Lower leg skin (tissue), 4 donors: ENCODE measurements around the gene NEURL1. TPM values are rescaled to one million over a fixed set of nuclear protein-coding genes. Genes with fewer than 3 reads are reported as not detected.

Source experiments
- DNase-seq, 2 donors: peaks; one replicate each; pipeline ENCODE4 v3.0.0-alpha.2; 2019; ENCODE audit warnings: low spot score in 2 of 2
- H3K4me3 ChIP-seq: fragments of 200-600 bp; sonication (generic); 2 replicates; pipeline ENCODE4 v1.5.1; 2017; ENCODE audit warnings: mild to moderate bottlenecking, low read depth; ENCODE audit not compliant: poor library complexity, severe bottlenecking
- CTCF ChIP-seq, 3 donors: fragments of 450-650 bp; IDR thresholded peaks; one replicate each; pipeline ENCODE4 v1.5.1; 2016; ENCODE audit warnings: antibody characterized with exemption in 3 of 3, mild to moderate bottlenecking in 3 of 3, moderate library complexity in 2 of 3
- POLR2A ChIP-seq, 2 donors: fragments of 450-650 bp; IDR thresholded peaks; one replicate each; pipeline ENCODE4 v1.6.1; 2016 to 2017; ENCODE audit warnings: antibody characterized with exemption in 2 of 2, mild to moderate bottlenecking in 1 of 2, moderate library complexity in 1 of 2
- WGBS, 2 donors: methylation state at CpG; one replicate each; pipeline ENCODE4 v1.1.5; 2018; 5-methylcytosine and 5-hydroxymethylcytosine counted together
- intact Hi-C: fragments of 100-400 bp; cut with DNase I; formaldehyde crosslinking; loops from one replicate; pipeline ENCODE4 v1.15.0; 2023; ENCODE audit warnings: low total_unique reads
- total RNA-seq, 4 donors: library from RNA; depleted of rRNA; stranded (reverse); fragments of >200 nt; gene quantifications; one replicate each; pipeline ENCODE4 v1.1.0, GENCODE V29; 2016

NEURL1 gene
- total RNA-seq, 4 donors from 2014 or later = 0.13 to 0.23 (median 0.22) TPM; not detected in 1

- no peak for DNase-seq
- no peak overlapping the region for H3K4me3 ChIP-seq
- TF ChIP-seq POLR2A (IDR thresholded peaks at IDR 0.05) = no peak
- no peak for TF ChIP-seq CTCF (IDR thresholded peaks at IDR 0.05)
- 75 to 76% methylated on average over 13 to 15 of the region's 15 CpGs for WGBS, 2 donors
- intact Hi-C loops = no loop called here
Observed at GRCh38 chr10:103620891-103621782, 127.6 kb downstream of the NEURL1 start.

- WGBS, 2 donors = 32 to 36% methylated on average over 4 of the region's 4 CpGs
- H3K4me3 ChIP-seq = no peak overlapping the region
- no peak for DNase-seq
- intact Hi-C loops = no loop called here
- TF ChIP-seq POLR2A (IDR thresholded peaks at IDR 0.05) = no peak
- TF ChIP-seq CTCF (IDR thresholded peaks at IDR 0.05) = no peak
Observed at GRCh38 chr10:103621783-103622125, 128.2 kb downstream of the NEURL1 start.

GRCh38 chr10:103622286-103622685 lies 128.8 kb downstream of the NEURL1 start:
- 90 to 93% methylated on average over 17 to 18 of the region's 18 CpGs for WGBS, 2 donors
- H3K4me3 ChIP-seq = no peak overlapping the region
- intact Hi-C loops = no loop called here
- DNase-seq = no peak
- TF ChIP-seq CTCF (IDR thresholded peaks at IDR 0.05) (no peak), POLR2A (IDR thresholded peaks at IDR 0.05) (no peak)

GRCh38 chr10:103622935-103623574 lies 129.6 kb downstream of the NEURL1 start:
- WGBS, 2 donors = 82% methylated on average over 7 to 10 of the region's 11 CpGs
- no peak for DNase-seq
- TF ChIP-seq POLR2A (IDR thresholded peaks at IDR 0.05) (no peak), CTCF (IDR thresholded peaks at IDR 0.05) (no peak)
- intact Hi-C loops = no loop called here
- no peak overlapping the region for H3K4me3 ChIP-seq

- intact Hi-C loops = no loop called here
- WGBS, 2 donors = 70 to 76% methylated on average over 9 to 11 of the region's 11 CpGs
- TF ChIP-seq CTCF (IDR thresholded peaks at IDR 0.05) = no peak
- TF ChIP-seq POLR2A (IDR thresholded peaks at IDR 0.05) = no peak
- no peak for DNase-seq
- no peak overlapping the region for H3K4me3 ChIP-seq
Observed at GRCh38 chr10:103626178-103626577, 132.7 kb downstream of the NEURL1 start.
